ENCODE data around the gene CTNNBL1.

Gene CTNNBL1

DNA sequence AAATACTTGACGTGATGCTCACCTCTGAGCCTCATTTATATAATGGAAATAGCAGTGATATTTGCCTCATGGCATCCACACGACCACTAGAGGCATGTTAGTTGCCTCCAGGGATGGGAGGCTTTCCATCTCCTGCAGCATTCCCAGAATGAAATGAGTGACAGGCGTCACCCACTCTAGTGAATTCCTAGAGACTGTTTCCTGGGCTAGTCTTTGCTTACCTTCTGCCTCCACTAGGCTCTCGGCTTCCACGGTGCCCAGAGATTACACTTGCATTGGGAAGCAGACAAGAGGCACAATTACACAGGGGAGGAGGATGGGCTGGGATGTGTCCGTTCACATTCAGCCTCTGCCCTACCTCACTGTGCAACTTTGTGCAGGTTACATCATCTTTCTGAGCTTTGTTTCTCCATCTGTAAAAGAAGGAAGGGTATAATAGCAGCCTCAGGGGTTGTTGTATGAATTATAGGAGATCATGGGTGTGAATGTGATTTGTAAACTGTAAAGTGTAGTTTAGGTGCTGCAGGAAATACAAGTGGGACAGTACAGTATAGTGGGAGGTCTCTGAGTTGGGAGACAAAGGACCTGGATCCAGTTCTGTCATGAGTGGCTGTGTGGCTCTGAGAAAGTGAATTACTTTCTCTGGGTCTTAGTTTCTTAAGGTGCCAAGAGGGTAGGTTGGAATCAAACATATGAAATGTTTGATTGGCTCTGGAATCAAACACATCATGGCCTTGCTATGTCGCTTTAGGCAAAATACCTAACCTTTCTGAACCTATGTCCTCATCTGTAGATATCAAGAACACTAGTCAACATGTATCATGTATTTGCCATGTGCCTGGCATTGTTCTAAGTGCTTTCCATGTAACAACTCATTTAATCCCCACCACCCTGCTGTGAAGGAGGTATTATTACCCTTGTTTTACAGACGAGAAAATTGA lies 205.5 kb downstream of the CTNNBL1 start:
- no peak for DNase-seq (ENCODE audit: low spot score)

DNA sequence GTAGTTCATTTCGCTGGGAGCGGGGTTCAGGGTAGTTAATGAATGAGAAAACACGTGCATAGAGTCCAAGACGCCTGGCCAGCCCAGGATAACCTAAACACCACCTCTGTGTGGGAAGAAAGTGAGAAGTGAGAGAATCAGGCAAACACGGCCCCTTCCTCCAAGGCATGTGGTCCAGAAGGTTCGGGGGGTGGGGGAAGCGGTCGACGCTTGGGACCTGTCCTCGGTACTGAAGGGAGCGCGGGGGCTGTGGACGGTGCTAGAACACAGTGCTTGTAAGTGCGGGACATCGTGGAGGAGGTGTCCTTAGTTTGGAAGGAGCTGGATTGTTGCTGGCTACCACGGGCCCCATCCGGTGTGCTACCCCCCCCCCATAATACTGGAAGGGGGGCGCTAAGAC lies 207.4 kb downstream of the CTNNBL1 start:
- no peak for DNase-seq (ENCODE audit: low spot score)

DNA sequence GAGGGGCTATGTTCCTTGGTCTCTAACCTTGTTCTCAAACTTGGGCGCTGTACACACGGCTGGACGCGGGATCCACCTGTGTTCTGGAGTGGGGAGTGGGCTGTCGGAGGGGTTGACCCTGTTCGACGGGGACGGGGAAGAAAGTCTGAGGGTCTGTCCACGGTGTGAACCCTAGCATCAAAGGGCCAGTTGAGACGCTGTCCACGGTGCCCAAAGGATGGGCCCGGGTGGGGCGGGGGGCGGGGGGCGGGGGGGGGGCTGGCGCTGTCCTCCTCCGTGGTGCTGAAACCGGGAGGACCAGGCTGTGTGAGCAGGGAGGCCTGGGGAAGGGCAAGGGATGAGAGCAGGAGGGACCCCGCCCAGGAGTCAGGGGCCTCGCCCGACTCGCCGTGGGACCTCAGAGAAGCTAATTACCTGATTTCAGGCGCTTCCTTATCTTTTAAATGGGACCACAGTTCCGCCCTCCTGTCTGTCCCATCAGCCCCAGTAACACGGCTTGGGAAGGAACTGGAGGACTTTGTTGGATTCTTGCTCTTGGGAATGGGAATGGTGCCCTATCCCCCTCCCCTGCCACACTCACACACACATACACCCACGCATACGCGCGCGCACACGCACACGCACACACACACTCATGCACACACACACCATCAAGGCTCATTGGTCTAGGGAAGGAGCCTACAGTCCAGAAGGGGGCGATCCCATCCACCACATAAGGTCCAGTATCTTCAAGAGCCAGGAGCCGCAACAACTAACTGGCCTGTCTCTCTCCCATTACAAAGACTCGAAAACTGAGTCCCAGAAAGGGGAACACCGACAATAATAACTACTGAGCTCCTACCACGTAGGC lies 208.0 kb downstream of the CTNNBL1 start:
- DNase-seq (ENCODE audit: low spot score): peak; percentile 42

DNA sequence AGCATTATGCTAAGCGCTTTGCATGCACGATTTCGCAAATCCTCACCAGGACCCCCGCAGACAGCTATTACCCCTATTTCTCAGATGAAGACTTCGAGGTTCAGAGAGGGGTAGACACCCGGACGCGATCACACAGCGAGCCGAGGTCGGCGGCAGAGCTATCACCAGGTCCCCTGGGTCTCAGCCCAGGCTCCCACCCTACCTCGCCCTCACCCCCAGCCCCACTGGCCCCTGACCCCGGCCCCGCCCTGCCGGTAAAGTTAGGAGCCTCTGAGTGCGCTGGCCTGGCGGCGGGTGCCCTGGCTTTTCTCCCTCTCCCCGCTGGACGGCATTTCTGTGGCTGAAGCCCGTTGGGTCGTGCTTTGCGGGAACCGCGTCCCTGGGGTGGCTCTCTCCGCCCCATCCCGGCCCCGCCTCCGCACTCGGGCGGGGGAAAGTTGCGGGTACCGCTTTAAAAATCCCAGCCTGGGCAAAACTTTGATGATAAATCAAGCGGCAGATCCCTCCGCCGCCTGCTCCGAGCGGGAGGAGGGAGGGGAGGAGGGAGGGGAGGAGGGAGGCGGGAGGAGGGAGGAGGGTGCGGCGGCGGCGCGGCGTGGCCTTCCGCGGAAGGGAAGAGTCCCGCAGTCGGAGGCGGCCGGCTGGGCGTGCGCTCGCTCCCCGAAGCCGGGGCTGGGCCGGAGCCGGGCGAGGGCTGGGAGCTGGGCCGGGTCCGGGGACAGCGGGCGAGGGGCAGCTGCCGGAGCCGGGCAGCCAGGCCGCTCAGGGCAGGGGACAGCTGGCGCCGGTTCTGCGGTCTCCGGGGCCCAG lies 208.9 kb downstream of the CTNNBL1 start, which contains the start of gene VSTM2L:
Gene VSTM2L, plus strand, starts transcription at position 624 of the 810 bp plus-strand sequence. CDS start 224 bp downstream, outside the sequence.
- DNase-seq (ENCODE audit: low spot score): no peak

DNA sequence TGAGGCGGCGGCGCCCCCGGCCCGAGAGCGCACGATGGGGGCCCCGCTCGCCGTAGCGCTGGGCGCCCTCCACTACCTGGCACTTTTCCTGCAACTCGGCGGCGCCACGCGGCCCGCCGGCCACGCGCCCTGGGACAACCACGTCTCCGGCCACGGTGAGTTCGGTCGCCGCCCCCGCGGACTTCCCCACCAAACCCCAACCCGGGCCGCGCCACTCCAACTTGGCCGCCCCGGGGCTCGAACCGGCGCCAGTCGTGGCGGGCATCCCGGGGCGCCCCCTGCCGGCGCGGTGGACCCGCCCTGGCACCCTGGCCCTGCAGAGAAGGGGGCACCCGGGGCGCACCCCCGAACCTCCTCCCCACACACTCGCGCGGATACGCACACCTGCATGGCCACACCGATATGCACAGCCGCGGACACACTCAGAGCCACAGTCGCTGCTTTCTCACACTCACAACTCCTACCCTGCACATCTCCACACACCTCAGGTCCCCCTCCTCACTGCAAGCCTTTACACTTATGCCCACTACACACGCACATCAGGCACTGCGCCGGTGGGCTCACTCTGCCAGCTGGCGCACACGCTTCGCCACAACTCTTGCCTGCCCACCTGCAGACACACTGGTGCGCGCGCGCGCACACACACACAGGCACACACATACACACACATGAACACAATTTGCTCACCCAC lies 209.6 kb downstream of the CTNNBL1 start:
- no peak for DNase-seq (ENCODE audit: low spot score)

DNA sequence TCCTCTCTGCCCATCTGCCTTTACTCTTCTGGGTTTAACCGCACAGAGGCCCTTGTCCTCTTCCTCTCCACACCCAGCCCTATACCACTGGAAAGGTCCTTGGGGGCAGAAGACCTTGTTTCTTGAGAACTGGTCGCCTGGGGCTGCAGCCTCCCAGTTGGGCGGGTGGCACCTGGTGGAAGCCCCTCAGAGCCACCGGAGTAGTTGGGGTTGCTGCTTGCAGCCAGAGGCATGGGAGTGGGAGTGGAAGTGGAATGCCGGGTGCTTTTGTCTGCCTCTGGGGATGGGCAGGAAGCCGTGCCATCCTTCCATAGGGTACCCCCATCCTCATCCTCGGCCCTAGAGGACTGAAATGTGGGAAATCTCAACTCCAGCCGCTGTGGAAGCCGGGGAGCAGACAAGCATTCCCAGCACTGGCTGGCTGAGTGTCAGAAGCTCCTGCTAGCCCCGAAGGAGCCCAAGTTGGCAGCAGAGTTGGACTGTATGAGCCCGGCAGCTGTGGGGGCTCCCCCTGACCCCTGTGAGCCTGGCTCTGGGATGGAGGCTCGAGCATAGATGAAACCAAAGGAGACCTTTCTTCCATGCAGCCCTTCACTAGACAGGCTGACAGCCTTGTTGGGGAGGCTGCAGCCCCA lies 210.3 kb downstream of the CTNNBL1 start:
- no peak for DNase-seq (ENCODE audit: low spot score)

DNA sequence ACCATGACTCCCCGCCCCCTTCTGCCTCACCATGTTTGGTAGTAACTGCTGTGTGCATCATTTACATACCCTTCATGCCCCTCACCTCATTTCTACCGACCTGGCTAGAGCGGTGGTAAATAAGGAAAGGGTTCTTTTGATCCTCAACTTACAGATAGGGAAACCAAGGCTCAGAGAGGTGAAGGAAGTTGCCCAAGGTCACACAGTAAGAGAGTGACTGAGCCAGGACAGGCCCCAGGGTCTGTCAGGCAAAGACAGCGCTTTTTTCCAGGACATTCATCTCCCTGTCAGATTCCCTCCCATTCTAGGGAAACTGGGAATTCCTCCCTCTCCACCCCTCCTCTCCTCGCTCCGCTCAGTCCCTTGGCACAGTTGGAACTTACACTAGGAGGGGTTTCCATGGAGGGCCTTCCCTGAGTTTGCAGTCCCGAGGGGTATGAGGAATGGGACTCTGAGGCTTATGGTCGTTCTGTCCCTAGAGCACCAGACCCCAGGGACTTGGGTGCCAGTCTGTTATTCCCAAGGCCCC lies 211.1 kb downstream of the CTNNBL1 start:
- DNase-seq (ENCODE audit: low spot score): no peak

DNA sequence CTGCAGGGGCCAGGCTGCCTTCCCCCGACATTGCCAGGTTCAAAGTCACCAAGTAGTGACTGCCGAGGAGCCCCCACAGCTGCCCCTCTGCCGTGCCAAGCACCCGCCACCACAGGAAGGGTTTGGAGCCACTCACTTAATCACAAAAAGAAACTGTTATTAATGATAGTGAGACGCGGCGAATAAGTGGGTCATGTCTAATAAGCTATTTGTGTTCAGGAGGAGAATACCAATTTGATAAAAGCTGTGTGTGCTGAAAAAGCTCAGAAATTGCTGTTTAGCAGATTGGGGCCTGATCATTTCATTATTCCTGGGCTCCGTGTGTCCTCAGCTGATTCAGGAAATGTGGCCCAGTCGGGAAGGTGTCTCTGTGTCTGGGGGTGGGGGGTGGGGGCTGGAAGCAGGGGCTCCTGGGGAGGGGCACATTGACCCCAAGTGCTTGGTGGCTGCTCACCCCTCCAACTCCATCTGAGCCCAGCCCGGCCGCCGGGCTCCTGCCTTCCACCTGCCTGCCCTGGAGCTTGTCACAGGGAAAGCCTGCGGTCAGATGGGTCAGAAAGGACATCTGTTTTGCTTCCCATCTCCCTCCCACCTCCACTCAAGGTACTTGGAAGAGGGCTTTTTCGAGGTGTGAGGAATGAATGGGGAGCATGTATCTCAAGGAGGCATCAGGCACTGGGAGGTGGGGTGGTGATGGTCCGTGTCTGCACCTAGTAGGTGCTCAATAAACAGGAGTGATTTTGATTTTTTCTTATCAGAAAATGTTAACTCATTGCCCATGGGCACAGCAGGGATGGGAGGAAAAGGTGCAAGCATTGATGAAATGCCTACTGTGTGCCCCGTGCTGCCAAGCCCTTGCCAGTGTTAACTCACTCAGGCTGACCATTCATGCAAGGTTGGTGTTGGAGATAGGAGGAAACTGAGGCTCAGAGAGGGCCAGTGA lies 212.1 kb downstream of the CTNNBL1 start:
- DNase-seq (ENCODE audit: low spot score): no peak

DNA sequence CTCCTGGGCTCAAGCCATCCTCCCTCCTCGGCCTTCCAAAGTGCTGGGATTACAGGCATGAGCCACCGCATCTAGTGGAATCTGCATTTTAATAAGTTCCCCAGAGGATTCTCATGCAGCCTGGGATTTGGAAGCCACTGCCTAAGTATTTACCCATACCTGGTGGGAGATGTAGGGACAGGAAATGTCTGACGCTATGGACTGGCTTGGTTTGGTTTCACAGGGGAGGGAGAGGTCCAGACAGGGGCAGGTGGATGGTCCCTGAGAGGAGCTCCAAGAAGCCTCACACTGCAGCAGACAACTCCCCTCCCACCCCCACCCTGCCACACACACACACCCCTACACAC lies 213.5 kb downstream of the CTNNBL1 start:
- DNase-seq (ENCODE audit: low spot score): no peak

DNA sequence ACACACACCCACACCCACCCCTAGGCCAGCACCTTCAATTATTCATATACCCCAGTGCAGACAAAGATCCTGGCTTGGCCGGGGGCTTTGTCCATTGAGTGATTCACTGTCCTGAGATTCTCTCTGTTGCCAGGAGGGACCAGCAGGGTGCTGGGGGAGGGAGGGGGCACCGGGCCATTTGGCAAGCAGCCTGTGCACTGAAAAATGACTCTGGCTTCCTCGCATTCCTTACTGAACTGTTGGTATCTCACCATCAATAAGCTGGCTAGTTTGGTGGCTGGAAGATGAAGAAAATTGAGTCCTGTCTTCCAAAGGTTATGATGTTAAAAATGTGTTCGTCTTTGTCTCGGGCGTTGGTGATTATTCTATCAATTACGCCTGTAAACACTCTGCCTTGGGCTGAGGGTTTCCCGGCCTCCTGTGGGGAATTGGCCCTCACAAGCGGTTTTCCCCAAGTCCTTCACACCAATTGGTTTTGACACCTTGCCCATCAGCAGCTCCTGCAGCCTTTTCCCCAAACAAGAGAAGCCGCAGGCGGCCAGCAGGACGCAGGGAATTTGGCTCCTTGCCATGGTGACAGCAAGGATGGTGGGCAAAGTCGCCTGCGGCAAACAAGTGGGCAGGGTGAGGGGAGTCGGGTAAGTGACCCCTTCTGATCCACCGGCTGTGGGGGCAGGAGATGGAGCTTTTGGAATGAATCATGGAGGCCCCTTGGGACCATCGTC lies 214.0 kb downstream of the CTNNBL1 start:
- no peak for DNase-seq (ENCODE audit: low spot score)

DNA sequence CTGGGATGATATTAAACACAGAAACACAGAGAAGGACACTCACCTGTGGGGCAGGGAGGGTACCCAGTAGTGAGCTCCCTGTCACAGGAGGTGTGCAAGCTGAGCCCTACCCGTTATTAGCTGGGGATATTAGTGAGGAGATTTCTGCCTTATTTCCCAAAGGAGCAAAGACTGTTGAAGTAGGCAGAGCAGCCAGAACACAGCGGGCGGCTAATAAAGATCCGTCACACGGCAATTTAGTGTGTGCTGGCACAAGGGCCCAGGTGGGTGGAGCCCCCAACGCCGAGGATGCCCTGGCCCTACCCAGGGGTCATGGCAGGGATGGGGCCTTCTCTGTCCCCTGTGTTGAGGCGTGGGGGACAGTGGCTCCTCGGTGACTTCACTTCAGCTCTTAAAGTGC lies 217.4 kb downstream of the CTNNBL1 start:
- DNase-seq (ENCODE audit: low spot score): no peak

DNA sequence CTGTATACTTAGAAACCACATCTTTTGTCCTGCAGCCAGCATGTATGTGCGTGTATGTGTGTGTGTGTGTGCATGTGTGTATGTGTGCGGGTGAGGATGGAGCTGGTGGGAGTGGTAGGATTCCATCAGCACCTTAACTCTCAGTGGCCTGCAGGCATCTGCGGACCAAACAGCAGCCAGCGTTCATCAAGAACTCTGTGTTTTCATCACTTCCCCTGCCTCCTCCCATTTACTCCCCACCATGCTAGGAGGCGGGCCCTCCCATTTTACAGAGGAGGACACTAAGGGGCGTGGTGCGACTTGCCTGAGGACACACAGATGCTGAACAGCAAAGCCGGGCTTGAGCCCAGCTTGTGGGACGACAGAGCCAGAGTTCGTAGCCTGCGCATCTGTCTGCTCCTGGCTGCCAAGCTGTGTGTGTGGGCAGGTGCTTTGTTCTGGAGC lies 218.0 kb downstream of the CTNNBL1 start:
- peak; percentile 30 for DNase-seq (ENCODE audit: low spot score)

DNA sequence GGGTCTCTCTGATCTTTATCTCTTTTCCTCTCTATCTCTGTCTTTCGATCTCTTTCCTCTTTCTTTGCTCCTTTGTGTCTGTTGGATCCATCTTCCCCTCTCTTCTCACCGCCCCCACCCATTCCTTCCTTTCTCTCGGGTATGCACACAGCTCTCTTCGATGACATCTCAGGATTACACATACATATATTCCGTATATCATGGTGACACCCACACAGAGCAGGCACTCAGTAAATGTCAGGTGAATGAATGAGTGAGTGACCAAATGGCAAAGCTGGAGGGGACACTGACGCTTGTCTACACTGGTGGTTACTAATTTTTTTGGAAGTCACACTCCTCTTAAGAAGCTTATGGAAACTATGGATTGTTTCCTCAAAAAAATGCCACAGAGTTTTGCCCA lies 219.0 kb downstream of the CTNNBL1 start:
- no peak for DNase-seq (ENCODE audit: low spot score)

DNA sequence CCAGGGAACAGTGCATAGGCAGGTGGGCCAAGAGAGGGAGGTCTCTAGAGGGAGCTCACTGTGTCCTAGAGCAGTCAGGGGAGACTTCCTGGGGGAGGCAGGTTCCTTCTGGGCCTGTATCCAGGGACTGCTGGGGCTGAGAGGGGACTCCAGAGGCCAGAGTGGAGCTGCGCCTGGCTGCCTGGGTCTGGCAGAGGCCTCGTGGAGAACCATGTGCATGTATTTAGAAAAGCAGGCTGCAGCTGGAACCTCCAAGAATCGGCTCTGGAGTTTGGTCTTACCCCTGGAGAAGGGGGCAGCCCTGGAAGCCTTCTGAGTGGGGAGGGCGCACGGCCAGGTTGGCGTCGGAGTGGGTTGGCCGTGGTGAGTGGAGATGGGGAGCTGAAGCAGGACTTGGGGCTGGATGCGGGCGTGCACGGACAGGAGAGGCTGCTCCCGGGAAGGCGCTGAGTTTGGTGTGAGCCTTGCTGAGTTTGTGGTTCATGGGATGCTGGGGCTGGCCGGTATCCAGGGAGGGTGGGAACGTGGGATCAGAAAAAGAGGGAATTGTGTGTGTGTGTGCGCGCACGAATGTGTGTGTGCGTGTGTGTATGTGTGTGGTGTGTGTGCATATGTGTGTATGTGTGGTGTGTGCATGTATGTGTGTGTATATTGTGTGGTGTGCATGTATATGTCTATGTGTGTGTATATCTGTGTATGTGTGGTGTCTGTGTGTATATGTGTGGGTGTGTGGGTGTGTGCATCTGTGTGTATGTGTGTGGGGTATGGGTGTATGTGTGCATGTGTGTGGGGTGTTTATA lies 219.9 kb downstream of the CTNNBL1 start:
- DNase-seq (ENCODE audit: low spot score): no peak

DNA sequence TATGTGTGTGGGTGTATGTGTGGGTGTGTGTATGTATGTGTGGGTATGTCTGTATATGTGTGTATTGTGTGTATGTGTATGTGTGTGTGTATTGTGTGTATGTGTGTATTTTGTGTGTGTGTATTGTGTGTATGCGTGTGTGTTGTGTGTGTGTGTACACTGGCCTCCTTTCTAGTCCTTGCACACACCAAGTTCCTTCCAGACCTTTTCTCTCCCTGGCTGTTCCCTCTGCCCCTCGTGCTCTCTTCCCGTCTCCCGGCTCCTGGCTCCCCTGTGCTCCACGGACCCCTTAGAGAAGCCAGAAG lies 220.5 kb downstream of the CTNNBL1 start:
- no peak for DNase-seq (ENCODE audit: low spot score)

DNA sequence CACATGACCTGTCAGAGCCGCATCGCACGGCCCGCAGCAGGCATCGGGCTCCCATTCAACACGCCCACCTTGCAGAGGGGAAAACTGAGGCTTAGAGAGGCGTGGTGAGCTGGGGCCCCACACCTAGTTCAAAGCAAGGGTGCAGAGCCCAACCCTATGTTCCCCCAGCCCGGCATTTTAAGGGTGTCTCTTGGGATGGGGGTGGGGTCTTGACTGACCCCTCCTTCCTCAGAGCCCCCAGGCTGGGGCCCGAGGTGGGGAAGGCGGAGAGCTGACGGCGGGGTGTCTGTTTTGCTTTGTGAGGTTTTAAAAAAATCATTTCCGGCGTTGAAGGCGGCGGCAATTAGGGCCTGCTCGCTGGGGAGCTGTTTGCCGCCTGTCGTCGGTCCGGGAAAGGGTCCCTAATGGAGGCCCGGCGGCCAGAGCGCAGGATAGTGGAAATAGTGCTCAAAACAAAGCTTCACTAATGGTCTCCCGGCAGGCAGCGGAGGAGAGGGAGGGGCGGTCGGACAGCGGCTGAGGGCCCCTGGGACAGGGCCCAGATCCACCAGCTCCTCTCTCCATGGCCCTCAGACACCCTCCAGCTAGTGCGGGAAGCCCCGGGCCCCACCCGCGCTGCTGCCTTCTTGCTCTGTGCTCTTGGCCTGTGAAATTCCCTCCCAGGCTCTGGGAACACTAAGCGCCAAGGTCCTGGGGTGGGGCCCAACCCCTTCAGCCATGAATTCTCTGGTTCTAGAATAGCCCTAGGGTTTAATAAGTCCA lies 221.0 kb downstream of the CTNNBL1 start:
- DNase-seq (ENCODE audit: low spot score): no peak

DNA sequence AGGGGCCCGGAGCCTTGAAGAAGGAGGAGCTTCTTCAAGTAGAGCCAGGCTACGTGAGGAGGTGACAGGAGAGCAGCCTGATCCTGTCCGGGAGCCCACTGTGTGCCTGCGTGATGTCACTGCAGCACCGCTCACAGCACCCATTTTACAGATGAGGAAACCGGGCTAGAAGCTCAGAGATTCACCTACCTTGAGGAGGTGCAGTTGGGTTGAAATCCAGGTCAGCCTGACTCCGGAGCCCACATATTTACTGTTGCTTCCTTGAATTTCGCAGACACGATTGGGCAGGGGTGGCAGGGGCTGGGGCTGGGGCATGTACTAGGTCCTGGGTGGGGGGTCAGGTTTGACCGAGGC lies 221.6 kb downstream of the CTNNBL1 start:
- DNase-seq (ENCODE audit: low spot score): no peak

All from NAMALWA (cell line).